NCI-H2029 (cell line): ENCODE measurements around the gene CHFR.
"Not testable (repeated sequence)": the region's sequence is repeated elsewhere in the genome, so short reads cannot be mapped to it uniquely, and the experiment has no call there.

Experiments
- DNase-seq: peaks from one replicate; lab custom pipeline; 2025; lab: John Stamatoyannopoulos, UW

Gene CHFR

DNA sequence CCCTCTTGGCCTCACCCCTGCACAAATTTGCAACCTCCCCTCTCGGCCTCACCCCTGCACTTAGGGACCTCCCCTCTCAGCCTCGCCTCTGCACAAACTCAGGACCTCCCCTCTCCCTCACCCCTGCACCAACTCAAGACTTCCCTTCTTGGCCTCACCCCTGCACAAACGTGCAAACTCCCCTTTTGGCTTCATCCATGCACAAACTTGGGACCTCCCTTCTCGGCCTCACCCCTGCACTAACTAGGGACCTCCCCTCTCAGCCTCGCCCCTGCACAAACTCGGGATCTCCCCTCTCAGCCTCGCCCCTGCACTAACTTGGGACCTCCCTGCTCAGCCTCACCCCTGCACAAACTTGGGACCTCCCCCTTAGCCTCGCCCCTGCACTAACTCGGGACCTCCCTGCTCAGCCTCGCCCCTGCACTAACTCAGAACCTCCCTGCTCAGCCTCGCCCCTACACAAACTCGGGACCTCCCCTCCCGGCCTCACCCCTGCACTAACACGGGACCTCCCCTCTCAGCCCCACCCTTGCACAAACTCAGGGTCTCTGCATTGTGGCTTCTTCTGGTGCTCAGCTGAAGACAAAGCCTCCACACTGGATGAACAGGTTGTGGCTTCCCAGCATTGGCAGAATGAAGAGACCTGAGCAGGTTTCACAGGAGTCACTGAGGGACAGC is 47.7 kb downstream of the CHFR start:
- no peak for DNase-seq

DNA sequence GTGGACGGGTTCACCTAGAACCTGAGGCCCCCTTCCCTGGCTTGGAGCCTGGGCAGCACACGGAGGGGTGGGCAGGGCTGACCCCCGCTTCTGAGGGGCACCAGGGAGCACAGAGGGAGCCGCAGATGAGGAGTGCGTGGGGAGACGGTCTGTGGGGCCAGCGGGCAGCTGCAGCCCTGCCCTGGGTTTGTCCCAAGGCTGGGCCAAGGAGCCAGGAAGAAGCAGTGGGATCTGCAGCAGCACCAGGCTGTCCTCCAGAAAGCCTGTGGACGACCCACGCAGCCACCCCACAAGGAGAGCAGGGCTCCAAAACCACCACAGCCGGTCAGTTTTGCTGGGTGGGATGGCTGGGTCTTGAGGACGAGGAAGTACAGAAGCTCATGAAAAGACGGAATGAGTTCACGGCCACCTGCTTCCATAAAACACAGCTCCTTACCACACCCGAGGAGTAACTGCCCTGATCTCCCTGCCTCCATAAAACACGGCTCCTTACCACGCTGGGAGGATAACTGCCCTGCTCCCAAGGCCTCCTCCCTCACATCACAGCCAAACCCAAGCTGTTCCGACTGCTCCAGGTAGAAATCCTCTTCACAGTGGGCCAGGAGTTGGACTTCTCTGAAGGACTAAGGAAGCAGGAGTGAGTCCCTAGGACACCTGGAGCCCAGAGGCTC is 48.9 kb downstream of the CHFR start:
- DNase-seq = no peak

DNA sequence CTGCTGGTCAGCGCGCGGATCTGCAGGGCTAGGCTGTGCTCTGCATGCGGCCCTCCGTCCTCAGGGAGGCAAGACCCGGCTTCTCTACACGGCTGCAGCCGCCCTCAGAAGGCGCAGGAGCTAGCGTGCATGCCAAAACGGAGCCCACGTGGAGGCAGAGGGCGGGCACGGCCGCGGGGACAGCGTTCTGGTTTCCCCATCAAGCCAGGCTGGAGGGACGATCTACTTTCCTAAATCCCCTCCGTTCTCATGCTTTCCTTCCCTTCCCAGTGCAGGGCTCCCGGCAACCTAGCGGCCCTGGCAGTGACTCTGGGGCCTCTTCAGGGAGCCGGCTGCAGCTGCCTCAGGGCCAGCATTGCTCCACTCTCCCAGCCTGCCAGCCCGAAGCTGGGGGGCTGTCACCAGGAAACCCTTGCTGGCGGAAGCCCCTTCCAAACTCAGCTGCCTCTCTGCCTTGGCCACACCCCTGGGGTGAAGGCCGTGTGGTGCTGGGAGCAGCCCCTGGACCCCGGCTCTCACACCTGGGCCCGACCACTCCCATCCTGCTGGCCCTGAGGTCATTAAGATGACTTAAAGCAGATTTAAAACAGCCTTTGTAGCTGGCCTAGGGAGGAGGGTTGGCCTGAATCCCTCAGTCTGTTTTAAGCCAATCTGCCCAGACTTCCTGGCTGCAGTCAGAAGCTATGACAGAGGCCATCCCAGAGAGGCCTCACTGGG is 49.6 kb downstream of the CHFR start:
- DNase-seq = no peak

GRCh38 chr12:132836795-132837331 is 50.5 kb downstream of the CHFR start:
- DNase-seq = no peak

DNA sequence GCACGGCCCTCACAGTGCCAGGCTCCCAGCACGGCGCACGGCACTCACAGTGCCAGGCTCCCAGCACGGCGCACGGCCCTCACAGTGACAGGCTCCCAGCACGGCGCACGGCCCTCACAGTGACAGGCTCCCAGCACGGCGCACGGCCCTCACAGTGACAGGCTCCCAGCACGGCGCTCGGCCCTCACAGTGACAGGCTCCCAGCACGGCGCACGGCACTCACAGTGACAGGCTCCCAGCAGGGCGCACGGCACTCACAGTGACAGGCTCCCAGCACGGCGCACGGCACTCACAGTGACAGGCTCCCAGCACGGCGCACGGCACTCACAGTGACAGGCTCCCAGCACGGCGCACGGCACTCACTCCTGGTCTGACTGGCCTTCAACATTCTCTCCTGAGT is 51.2 kb downstream of the CHFR start:
- not testable (repeated sequence) for DNase-seq

GRCh38 chr12:132835076-132836025 is 52.1 kb downstream of the CHFR start:
- no peak for DNase-seq

DNA sequence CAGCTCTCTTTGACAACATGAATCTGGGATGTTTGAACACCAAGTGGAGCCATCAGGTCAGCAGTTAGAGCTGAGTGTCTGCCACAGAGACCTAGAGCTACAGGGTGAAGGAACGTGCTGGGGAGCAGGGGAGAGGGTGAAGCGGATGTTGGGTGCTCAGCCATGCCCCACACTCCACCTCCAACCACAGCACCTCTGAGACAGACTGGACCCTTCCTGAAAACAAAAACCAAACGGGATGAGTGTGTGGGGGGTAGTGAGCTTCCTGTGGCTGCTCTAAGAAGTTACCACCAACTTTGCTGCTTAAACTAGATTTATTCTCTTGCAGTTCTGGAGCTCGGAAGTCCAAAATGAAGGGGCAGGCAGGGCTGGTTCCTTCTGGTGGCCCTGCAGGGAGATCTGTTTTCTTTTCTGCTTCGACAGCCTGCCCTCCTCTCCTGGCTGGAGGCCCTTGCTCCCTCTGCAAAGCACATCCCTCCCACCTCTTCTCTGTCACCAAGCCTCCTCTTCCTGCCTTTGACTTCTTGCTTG is 53.2 kb downstream of the CHFR start:
- DNase-seq = no peak

DNA sequence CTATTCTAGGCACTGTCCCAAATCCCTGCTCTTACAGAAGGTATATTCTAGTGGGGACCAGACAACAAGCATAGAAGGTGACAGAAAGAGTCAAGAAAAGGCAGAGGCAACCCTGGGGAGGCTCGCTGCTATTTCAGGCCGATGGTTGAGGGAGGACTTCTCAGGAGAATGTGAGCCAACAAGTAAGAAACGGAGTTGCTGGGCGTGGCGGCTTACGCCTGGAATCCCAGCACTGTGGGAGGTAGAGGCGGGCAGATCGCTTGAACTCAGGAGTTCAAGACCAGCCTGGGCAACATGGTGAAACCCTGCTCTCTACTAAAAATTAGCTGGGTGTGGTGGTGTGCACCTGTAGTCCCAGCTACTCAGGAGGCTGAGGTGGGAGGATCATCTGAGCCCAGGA is 54.1 kb downstream of the CHFR start:
- DNase-seq = no peak

- no peak for DNase-seq
Observed at GRCh38 chr12:132831771-132832170, 55.6 kb downstream of the CHFR start.

GRCh38 chr12:132828706-132829534 is 58.5 kb downstream of the CHFR start, which contains the start of gene GOLGA3:
GOLGA3 (minus strand) TSS chr12:132828869; CDS start chr12:132822128, 6,741 bp downstream.
- DNase-seq = peak; percentile 86

DNA sequence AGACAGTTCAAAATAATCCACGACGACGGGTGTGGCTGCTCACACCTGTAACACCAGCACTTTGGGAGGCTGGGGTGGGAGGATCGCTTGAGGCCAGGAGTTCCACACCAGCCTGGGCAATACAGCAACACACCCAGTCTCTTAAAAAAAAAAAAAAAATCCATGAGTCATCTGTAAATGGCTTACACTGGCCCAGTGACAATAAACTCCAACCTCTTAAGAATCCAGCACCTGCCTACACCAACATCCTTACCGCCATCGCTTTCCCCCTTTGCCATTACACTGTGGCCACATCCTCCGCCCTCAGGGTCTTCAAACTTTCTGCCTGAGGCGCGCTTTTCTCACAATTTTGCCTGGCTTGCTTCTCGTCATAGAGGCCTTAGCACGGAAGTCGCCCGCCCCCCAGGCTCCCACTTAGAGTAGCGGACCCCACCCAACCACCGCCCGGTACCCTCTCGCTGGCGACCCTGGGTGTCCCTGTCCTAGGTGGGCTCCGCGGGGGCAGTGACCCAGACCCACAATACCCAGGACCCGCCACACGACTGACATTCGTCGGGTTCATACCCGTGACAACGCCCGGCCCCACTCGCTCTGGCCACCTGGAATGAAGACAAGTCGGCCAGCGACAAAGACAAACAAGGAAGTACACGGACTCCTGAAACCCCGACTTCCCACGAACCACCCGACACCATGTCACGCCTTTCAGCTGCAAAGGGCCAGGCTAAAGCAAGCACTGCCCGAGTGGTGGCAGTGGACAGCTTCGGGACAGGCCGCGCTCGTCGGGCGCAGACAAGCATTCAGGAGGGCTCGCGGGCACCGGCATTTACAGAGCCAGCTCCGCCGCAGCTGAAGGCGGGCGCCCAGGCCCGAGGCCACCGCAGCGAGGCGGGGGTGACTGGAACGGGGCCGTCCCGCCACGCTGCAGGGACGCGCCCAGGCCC is 59.4 kb downstream of the CHFR start:
- DNase-seq = peak; percentile 62

GRCh38 chr12:132825861-132826260 is 61.5 kb downstream of the CHFR start:
- DNase-seq = no peak

DNA sequence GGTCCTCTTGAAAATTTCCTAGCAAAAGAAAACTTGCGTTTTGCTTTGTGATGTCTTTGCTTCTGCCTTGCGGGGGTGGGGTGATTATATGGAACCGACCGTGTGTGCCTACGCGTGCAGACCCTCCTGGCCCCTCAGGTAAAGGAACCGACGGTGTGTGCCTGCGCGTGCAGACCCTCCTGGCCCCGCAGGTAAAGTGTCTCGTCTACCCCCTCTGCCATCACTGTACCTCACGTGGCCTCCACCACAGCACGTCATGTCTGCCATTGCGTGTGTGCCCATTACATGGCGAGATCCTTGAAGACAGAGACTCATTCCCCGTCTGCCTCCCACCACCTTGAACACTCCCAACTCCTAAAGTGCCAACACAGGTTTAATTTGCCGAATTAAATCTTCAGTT is 62.3 kb downstream of the CHFR start:
- no peak for DNase-seq

DNA sequence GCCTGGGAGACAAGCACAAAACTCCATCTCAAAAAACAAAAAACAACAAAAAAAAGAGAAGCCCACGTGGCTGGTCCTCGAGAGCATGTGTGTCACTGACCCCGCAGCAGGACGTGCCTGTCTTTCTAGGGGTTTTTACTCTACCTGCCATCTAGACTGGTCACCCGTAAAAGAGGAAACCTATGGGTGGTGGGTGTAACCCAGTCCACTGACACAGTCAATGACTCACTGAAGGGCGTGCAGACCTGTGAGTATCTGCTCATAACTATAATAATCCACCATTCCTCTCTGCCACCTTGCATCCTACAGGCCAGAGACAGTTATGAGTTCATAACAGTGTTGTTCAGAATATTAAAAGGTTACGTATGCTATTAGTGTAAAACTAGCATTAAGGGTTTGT is 63.4 kb downstream of the CHFR start:
- DNase-seq = no peak

DNA sequence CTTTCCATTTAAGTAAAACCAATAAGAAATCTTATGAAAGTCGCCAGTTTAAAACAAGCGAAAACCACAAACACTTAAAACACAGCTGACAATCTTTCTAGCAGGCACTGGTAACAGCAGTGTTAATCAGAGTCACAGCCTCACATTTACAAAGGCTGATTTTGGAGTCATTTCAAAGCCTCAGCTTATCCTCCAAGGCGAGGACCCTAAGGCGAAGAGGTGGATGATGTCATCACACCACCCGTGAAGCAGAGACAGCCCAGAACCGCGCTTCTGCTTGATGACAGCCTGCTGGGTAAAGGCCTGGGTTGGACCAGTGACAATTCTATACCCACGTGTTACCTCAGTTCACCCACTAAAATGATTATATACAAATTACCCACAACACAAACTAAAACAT is 68.8 kb downstream of the CHFR start:
- no peak for DNase-seq

GRCh38 chr12:132814232-132814631 is 73.2 kb downstream of the CHFR start:
- no peak for DNase-seq

DNA sequence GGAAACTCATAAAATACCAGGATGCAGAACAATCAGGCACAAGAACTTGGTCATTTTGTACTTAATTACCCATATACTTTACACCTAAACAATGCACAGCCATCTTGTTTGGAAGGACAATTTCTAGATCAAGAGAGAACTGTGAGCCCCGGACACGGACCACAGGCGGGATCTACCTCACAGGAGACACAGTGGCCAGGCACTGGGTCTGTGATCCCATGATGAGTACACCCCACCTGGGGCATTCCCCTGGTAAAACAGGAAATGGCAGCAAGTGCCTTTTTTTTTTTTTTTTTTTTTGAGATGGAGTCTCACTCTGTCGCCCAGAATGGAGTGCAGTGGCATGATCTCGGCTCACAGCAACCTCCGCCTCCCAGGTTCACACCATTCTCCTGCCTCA is 74.0 kb downstream of the CHFR start:
- DNase-seq = no peak

DNA sequence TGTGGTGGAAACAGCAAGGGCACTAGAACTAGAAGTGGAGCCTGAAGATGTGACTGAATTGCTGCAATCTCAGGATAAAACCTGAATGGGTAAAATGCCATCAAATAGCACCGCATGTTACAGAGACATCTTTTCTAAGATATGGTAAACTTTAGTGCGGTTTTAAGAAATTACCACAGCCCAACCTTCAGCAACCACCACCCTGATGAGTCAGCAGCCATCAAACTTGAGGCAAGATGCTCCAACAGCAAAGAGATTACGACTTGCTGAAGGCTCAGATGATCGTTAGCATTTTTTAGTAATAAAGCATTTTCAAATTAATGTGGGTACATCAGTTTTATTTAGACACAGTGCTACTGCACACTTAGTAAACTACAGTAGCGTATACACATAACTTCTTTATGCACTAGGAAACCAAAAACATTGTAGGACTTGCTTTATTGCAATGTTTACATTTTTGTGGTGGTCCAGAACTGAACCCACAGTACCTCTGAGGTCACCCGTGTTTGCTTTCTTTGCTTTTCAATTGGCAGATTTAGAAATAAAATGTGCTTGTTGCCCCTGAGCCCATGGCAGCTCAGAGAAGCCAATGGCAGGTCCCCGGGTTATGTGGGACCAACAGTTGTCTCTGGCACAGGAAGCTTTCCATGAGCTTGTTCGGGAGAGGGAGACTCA is 74.6 kb downstream of the CHFR start:
- DNase-seq = no peak

DNA sequence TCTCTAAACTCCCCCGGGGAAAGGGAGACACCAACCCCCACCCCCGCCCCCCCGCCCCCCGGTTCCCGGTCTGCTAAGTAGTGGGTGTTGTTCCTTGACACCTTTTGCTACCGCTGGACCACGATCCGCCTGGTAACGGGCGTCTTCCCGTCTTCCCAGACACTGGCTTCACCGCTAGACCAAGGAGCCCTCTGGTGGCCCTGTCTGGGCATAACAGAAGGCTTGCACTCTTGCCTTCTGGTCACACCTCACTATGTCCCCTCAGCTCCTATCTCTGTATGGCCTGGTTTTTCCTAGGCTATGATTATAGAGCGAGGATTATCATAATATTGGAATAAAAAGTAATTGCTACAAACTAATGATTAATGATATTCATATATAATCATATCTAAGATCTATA is 78.0 kb downstream of the CHFR start:
- DNase-seq = not testable (repeated sequence)
